Measurements from ENCODE around the gene OR11H7.

DNA sequence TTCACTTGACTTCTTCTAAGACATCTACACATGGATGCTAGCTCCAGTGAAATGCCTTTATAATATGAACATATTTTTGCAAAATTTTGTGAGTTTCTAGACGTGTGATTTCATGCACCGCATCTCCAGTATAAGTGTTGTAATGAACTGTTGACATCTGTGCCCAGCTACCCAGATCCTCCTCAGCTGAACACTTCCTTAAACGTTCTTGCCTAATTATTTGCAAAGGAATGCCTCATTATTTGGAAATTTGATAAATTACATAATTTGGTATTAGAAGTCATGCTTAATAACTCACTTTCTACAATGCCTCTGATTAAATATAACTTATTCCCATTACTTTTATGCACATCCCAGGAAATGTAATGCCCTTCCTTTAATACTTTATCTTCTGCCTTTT lies 24.1 kb upstream of the OR11H7 start:
- TF ChIP-seq, protein P1, sequence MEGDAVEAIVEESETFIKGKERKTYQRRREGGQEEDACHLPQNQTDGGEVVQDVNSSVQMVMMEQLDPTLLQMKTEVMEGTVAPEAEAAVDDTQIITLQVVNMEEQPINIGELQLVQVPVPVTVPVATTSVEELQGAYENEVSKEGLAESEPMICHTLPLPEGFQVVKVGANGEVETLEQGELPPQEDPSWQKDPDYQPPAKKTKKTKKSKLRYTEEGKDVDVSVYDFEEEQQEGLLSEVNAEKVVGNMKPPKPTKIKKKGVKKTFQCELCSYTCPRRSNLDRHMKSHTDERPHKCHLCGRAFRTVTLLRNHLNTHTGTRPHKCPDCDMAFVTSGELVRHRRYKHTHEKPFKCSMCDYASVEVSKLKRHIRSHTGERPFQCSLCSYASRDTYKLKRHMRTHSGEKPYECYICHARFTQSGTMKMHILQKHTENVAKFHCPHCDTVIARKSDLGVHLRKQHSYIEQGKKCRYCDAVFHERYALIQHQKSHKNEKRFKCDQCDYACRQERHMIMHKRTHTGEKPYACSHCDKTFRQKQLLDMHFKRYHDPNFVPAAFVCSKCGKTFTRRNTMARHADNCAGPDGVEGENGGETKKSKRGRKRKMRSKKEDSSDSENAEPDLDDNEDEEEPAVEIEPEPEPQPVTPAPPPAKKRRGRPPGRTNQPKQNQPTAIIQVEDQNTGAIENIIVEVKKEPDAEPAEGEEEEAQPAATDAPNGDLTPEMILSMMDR (IDR thresholded peaks at IDR 0.05; ENCODE audit: low read length): no peak
- TF ChIP-seq EZH2 (optimal IDR thresholded peaks at IDR 0.05; ENCODE audit: low read depth, low read length): no peak
